GM12873 (cell line): ENCODE results near the gene NDUFAF8.

Experiments used
- CTCF ChIP-seq: IDR thresholded peaks from 2 replicates; pipeline ENCODE4 v1.5.1; 2012; ENCODE audit warnings: low read depth, mild to moderate bottlenecking, moderate library complexity, low read length, control low read depth; ENCODE audit not compliant: insufficient read depth; ENCODE audit errors: missing control alignments

Gene NDUFAF8

GRCh38 chr17:81233316-81233715, 5.8 kb upstream of the NDUFAF8 start:
- no peak for TF ChIP-seq CTCF

GRCh38 chr17:81233811-81234505, 5.2 kb upstream of the NDUFAF8 start:
- TF ChIP-seq CTCF = no peak

- TF ChIP-seq CTCF = no peak
Measured at GRCh38 chr17:81234506-81234855, 4.6 kb upstream of the NDUFAF8 start.

GRCh38 chr17:81234940-81235821, 3.9 kb upstream of the NDUFAF8 start:
- TF ChIP-seq CTCF = no peak

GRCh38 chr17:81235822-81236740, 3.0 kb upstream of the NDUFAF8 start:
- TF ChIP-seq CTCF = no peak

- TF ChIP-seq CTCF = no peak
Measured at GRCh38 chr17:81236784-81237183, 2.3 kb upstream of the NDUFAF8 start.
